ENCODE measurements around the gene TOGARAM2.

Gene TOGARAM2

DNA sequence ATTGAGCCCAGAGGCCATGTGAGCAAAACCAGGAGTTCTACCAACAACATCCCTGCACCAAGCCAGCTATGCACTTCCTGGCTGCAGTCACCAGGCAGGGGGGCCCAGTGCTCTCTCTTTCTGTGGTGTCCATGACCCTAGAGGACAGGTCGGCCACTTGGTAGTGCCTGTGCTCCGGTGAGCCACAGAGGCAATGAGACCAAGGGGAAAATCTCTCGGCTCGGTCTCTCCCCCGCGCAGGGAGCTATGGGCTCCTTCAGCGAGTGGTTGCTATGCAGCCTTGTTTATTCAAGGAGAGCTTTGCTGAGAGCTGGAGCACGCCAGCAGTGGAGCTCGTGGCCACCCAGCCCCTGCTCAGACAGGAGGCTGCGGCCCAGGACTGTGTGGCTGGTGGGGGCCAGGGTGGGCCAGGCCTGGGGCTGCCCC, at the start of gene TOGARAM2:
TSS of gene TOGARAM2 (plus strand) at position 283 of the 426 bp plus-strand sequence. CDS start 13,537 bp downstream, outside the sequence.
- H3K9ac ChIP-seq (ENCODE audit: low read length): no peak within 1 kb of the TSS
- no peak within 1 kb of the TSS for H3K4me3 ChIP-seq (ENCODE audit: low read length)
- H3K36me3 ChIP-seq (ENCODE audit: control insufficient read depth, low read depth, low read length): no peaks in the 10 kb centered on the region
- H3K27me3 ChIP-seq (ENCODE audit: control insufficient read depth, insufficient read depth, low read length): no peaks in the 10 kb centered on the region
- H3K27ac ChIP-seq (ENCODE audit: low read length): no peak within 1 kb of the TSS
- no peaks in the 10 kb centered on the region for H3K4me1 ChIP-seq (ENCODE audit: control insufficient read depth, low read depth, low read length)
- H3K9me3 ChIP-seq (ENCODE audit: control insufficient read depth, low read depth, low read length): no peaks in the 10 kb centered on the region

DNA sequence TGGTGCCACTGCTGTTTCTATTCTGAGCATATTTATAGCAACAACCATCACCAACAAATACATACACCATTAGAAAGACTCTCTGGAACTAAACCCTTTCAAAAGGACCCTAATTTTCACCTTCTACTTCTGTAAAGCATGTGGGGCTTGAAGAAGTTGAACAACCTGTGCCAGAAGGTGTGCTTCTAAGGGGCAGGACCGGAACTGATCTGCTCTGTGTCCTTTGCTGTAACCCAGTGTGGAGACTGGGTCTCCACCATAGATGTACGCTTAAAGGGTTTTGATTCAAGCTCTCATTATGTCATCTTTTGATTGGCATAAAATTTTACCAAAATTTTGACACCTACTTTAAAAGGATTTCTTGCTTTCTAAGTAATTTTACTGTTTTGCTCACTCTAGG, 46.3 kb upstream of the TOGARAM2 start:
- Histone ChIP-seq H3K9ac (ENCODE audit: low read length) (no peak overlapping the region), H3K4me3 (ENCODE audit: low read length) (no peak overlapping the region), H3K9me3 (ENCODE audit: control insufficient read depth, low read depth, low read length) (no peaks in the 10 kb centered on the region), H3K36me3 (ENCODE audit: control insufficient read depth, low read depth, low read length) (peaks cover 95% of the 10 kb centered on the region), H3K4me1 (ENCODE audit: control insufficient read depth, low read depth, low read length) (no peaks in the 10 kb centered on the region), H3K27me3 (ENCODE audit: control insufficient read depth, insufficient read depth, low read length) (no peaks in the 10 kb centered on the region), H3K27ac (ENCODE audit: low read length) (no peak overlapping the region)

DNA sequence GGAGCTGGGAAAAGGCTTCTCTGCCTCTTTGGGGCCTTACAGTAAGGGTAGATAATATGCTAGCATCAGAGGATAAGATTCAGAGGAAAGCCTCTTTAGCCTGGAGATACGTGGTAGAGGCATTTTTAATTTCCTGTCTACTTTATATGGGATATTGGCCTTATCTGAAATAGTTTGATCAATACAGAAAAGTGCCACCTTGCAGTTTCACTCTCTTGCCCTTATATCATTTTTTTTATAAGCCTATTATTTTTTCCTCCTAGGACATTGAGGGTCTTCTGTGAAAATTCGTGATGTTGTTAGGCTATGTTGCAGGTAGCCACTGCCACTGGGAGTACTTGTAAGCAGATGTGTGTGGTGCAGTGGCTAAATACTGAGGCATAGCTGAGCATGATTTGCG, 40.1 kb upstream of the TOGARAM2 start:
- Histone ChIP-seq H3K9ac (ENCODE audit: low read length) (no peak overlapping the region), H3K27me3 (ENCODE audit: control insufficient read depth, insufficient read depth, low read length) (no peaks in the 10 kb centered on the region), H3K9me3 (ENCODE audit: control insufficient read depth, low read depth, low read length) (no peaks in the 10 kb centered on the region), H3K27ac (ENCODE audit: low read length) (no peak overlapping the region), H3K4me3 (ENCODE audit: low read length) (no peak overlapping the region), H3K36me3 (ENCODE audit: control insufficient read depth, low read depth, low read length) (peaks cover 89% of the 10 kb centered on the region), H3K4me1 (ENCODE audit: control insufficient read depth, low read depth, low read length) (no peaks in the 10 kb centered on the region)

DNA sequence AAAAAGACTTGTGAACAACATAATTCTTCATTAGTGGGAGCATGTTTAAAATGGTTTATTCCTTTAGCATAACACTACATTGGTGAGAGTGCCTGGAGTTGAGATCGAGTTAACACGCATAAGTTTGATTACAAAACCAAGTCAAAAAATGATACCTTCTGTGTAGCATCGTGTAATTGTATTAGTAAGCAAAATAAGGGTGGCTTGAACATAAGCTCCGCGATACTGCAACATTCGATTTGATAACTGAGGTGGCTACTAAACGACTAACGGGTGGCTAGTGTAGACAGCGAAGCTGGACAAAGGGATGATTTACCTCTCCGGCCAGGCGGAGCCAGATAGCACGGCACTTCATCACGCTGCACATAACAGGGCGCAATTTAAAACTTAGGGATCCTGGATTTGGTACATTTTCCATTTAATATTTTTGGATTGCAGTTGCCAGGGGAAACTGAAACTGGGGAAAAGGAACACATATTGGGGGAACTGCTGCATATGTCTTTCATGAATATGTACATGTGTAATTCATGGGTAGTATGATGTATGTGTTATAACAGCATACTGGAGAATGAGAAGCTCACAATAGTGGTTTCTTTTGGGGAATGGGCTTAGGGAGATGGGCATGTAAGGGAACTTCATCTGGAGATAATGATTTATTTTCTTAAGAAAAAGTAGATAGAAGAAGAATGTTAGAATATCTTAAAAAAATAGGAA, 36.4 kb upstream of the TOGARAM2 start:
- Histone ChIP-seq H3K27ac (ENCODE audit: low read length) (no peak overlapping the region), H3K4me3 (ENCODE audit: low read length) (no peak overlapping the region), H3K36me3 (ENCODE audit: control insufficient read depth, low read depth, low read length) (peaks cover 85% of the 10 kb centered on the region), H3K4me1 (ENCODE audit: control insufficient read depth, low read depth, low read length) (no peaks in the 10 kb centered on the region), H3K9me3 (ENCODE audit: control insufficient read depth, low read depth, low read length) (peaks cover 7% of the 10 kb centered on the region), H3K9ac (ENCODE audit: low read length) (no peak overlapping the region), H3K27me3 (ENCODE audit: control insufficient read depth, insufficient read depth, low read length) (no peaks in the 10 kb centered on the region)

DNA sequence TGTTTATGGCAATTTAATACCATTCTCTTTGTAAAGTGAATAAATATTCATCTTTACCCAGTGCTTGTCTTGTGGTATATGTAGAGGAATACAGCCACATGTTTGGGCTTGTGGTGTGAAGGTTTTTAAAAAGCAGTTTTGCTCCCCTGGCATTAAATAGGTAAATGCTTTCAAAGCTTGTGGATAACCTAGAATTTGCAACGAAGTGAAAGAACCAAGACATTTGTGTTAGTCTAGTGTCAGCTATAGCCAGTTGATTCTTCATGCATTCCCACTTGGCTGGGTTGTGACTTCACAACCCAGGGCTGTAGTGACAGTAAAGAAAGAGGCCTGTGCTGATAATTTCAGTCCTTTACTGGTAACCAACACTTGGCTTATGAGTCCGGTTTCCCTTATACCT, 32.9 kb upstream of the TOGARAM2 start:
- H3K27ac ChIP-seq (ENCODE audit: low read length): no peak overlapping the region
- no peaks in the 10 kb centered on the region for H3K27me3 ChIP-seq (ENCODE audit: control insufficient read depth, insufficient read depth, low read length)
- no peak overlapping the region for H3K4me3 ChIP-seq (ENCODE audit: low read length)
- peaks cover 5% of the 10 kb centered on the region for H3K4me1 ChIP-seq (ENCODE audit: control insufficient read depth, low read depth, low read length)
- H3K9me3 ChIP-seq (ENCODE audit: control insufficient read depth, low read depth, low read length): peaks cover 7% of the 10 kb centered on the region
- peaks cover 58% of the 10 kb centered on the region for H3K36me3 ChIP-seq (ENCODE audit: control insufficient read depth, low read depth, low read length)
- no peak overlapping the region for H3K9ac ChIP-seq (ENCODE audit: low read length)

DNA sequence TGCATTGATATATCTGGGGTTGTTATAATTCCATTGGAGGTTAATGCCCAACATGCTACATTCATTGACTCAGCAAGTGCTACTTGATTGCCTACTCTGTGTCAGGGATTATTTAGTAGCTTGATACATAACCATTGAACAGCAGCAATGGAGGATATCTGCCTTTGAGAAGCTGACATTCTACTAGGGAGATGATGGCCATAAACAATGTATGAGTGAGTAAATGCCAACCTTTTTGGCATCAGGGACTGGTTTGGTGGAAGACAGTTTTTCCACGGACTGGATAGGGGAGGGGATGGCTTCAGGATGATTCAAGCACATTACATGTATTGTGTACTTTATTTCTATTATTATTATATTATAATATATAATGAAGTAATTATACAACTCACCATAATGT, 31.9 kb upstream of the TOGARAM2 start:
- Histone ChIP-seq H3K9me3 (ENCODE audit: control insufficient read depth, low read depth, low read length) (peaks cover 7% of the 10 kb centered on the region), H3K4me1 (ENCODE audit: control insufficient read depth, low read depth, low read length) (peaks cover 5% of the 10 kb centered on the region), H3K36me3 (ENCODE audit: control insufficient read depth, low read depth, low read length) (peaks cover 48% of the 10 kb centered on the region), H3K4me3 (ENCODE audit: low read length) (no peak overlapping the region), H3K27me3 (ENCODE audit: control insufficient read depth, insufficient read depth, low read length) (no peaks in the 10 kb centered on the region), H3K27ac (ENCODE audit: low read length) (no peak overlapping the region), H3K9ac (ENCODE audit: low read length) (no peak overlapping the region)

DNA sequence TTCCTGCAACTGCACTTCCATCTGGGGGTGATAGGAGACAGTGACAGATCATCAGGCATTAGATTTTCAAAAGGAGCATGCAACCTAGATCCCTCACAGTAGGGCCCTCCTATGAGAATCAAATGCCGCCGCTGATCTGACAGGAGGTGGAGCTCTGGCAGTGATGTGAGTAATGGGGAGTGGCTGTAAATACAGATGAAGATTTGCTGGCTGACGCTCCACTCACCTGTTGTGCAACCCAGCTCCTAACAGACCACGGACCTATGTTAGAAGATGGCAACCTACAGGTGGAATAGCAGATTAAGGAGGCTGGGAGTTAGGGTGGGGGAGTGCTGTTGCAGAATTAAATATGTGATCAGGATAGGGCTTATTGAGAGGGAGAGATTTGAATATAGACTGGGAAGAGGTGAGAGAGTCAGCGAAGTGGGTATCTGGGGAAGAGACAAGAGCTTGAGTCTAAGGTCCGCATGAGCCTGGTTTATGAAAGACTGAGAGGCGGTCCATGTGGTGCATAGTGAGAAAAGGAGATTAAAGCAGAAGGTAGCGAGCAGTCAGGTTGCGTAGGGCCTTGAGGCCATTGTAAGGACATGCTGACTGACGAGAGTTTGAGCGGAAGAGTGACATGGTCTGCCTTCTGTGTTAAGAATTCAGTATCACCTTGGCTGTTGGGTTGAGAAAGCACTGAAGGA, 31.3 kb upstream of the TOGARAM2 start:
- Histone ChIP-seq H3K36me3 (ENCODE audit: control insufficient read depth, low read depth, low read length) (peaks cover 42% of the 10 kb centered on the region), H3K27ac (ENCODE audit: low read length) (no peak overlapping the region), H3K4me3 (ENCODE audit: low read length) (no peak overlapping the region), H3K9ac (ENCODE audit: low read length) (no peak overlapping the region), H3K4me1 (ENCODE audit: control insufficient read depth, low read depth, low read length) (peaks cover 5% of the 10 kb centered on the region), H3K9me3 (ENCODE audit: control insufficient read depth, low read depth, low read length) (peaks cover 7% of the 10 kb centered on the region), H3K27me3 (ENCODE audit: control insufficient read depth, insufficient read depth, low read length) (no peaks in the 10 kb centered on the region)

DNA sequence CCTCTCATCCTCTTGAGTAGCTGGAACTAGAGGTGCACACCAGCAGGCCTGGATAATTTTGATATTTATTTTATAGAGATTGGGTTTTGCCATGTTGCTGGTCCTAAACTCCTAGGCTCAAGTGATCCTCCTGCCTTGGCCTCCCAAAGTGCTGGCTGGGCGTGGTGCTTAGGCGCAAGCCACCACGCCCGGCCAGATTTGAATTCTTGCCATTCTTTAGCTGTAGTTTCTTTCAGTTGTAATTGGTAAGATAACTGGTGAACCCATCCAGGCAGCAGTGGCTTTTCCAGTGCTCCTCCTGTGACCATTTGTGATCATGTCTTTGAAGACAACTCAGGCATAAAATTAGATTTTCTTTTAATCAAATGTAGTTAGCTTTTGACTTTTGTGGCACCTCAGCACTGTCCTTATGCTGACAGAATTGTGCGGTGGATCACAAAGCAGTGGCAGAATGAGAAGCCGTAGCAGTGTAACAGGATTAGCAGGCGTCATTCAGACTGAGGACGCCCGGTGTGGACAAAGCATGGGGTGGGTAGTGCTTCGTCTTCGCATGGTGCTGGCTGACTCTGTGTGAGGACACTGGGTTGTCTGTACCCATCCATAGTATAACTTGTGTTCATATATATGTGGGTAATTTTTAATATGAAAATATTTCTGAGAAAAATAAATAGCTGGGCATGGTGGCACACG, 30.0 kb upstream of the TOGARAM2 start:
- peaks cover 7% of the 10 kb centered on the region for H3K9me3 ChIP-seq (ENCODE audit: control insufficient read depth, low read depth, low read length)
- no peak overlapping the region for H3K9ac ChIP-seq (ENCODE audit: low read length)
- H3K27ac ChIP-seq (ENCODE audit: low read length): no peak overlapping the region
- H3K36me3 ChIP-seq (ENCODE audit: control insufficient read depth, low read depth, low read length): peaks cover 31% of the 10 kb centered on the region
- H3K27me3 ChIP-seq (ENCODE audit: control insufficient read depth, insufficient read depth, low read length): no peaks in the 10 kb centered on the region
- no peak overlapping the region for H3K4me3 ChIP-seq (ENCODE audit: low read length)
- peaks cover 7% of the 10 kb centered on the region for H3K4me1 ChIP-seq (ENCODE audit: control insufficient read depth, low read depth, low read length)

DNA sequence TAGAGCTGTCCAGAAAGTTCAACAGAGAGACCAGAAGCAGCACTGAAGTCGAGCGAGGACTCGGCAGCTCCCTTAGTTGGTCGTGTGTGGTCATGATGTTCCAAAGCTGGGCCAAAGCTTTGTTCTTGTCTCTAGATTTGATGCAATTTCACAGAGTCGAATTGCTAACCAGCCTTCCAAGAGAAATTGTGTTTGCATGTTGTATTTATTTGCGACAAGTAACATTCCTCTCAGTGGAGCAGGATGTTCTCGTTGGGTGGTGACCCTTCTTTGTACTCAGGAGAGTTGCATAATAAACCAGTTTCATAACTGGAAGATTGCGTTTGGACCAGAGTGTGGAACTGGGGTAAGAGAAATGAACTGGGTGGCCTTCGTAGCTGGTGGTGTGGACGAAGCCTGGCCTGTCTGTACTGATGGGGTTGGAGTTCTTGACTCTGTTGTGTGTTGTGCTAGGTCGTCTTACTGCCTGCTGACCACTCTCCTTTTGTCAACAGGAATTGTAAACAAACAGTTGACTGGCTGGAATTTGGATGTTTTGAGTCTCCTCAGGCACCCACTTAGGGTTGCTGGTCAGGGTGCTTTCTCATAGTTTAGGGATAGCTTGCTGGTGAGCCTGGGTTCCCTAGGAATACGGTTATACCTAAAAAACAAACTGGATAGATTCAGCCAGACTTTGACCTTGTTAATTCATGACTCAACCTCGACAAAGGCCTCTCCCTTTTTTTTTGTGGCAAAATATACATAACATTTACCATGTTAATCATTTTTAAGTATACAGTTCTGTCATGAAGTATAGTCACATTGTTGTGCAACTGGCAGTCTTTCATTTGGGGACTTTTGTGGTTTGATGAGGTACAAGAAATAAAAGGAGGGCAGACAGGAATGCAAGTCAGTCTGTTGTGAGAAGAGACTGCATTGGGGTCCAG, 28.9 kb upstream of the TOGARAM2 start:
- Histone ChIP-seq H3K36me3 (ENCODE audit: control insufficient read depth, low read depth, low read length) (peaks cover 20% of the 10 kb centered on the region), H3K9ac (ENCODE audit: low read length) (no peak overlapping the region), H3K4me3 (ENCODE audit: low read length) (no peak overlapping the region), H3K27me3 (ENCODE audit: control insufficient read depth, insufficient read depth, low read length) (no peaks in the 10 kb centered on the region), H3K4me1 (ENCODE audit: control insufficient read depth, low read depth, low read length) (peaks cover 9% of the 10 kb centered on the region), H3K27ac (ENCODE audit: low read length) (no peak overlapping the region), H3K9me3 (ENCODE audit: control insufficient read depth, low read depth, low read length) (peaks cover 7% of the 10 kb centered on the region)

DNA sequence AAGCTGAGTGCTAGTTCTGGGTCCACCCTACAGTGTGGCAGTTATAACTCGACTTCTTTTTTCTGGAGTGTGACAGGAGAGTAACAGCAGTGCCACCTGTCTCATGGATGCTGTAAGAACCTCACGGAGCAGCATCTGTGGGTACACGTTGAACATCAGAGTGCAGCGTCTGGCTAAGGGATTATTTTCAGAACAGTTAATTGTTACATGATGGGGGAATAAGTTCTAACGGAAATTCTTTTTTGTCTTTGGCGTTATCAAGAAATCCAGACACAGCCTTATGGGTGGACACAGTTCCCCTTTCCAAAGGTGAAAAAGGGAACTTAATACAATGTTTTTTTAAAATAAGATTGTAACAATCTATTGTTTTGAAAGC, 28.3 kb upstream of the TOGARAM2 start:
- Histone ChIP-seq H3K9ac (ENCODE audit: low read length) (no peak overlapping the region), H3K9me3 (ENCODE audit: control insufficient read depth, low read depth, low read length) (peaks cover 7% of the 10 kb centered on the region), H3K27me3 (ENCODE audit: control insufficient read depth, insufficient read depth, low read length) (no peaks in the 10 kb centered on the region), H3K36me3 (ENCODE audit: control insufficient read depth, low read depth, low read length) (peaks cover 15% of the 10 kb centered on the region), H3K27ac (ENCODE audit: low read length) (no peak overlapping the region), H3K4me3 (ENCODE audit: low read length) (no peak overlapping the region), H3K4me1 (ENCODE audit: control insufficient read depth, low read depth, low read length) (peaks cover 9% of the 10 kb centered on the region)

DNA sequence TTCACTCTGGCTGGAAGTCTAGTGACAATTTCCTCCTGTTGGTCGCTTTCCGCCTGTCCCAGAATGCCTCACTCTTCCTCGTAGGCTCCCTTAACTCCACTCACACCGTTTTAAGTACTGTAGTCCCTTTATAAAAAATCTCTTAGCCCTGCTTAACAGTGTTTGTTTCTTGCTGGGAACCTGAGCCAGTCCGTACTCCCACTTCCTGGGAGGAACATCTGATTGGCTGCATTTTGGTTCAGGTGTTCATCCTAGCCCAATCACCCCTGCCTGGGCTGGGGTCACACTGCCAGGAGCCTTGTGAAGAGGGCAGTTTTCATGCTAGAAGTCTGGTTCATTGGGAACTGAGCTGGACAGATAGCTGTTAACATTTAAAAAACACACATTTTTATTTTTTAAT, 25.6 kb upstream of the TOGARAM2 start:
- Histone ChIP-seq H3K4me1 (ENCODE audit: control insufficient read depth, low read depth, low read length) (peaks cover 9% of the 10 kb centered on the region), H3K27me3 (ENCODE audit: control insufficient read depth, insufficient read depth, low read length) (no peaks in the 10 kb centered on the region), H3K27ac (ENCODE audit: low read length) (no peak overlapping the region), H3K9me3 (ENCODE audit: control insufficient read depth, low read depth, low read length) (no peaks in the 10 kb centered on the region), H3K9ac (ENCODE audit: low read length) (no peak overlapping the region), H3K4me3 (ENCODE audit: low read length) (no peak overlapping the region), H3K36me3 (ENCODE audit: control insufficient read depth, low read depth, low read length) (no peaks in the 10 kb centered on the region)
